Gastrocnemius medialis (tissue), 4 donors: ENCODE measurements around the gene FCMR. TPM values are rescaled to one million over a fixed set of nuclear protein-coding genes. Genes with fewer than 3 reads are reported as not detected.

Experiments
- ATAC-seq, 2 donors: fragments of 150-250 bp; one replicate each; pipeline ENCODE4 v1.9.1; 2016
- DNase-seq, 2 donors: peaks; one replicate each; pipeline ENCODE4 v3.0.0-alpha.2; 2019
- H3K27ac ChIP-seq, 4 donors: fragments of 200-600 bp; sonication (generic); 1 replicate in 1 of 4; 2 replicates in 3 of 4; pipeline ENCODE4 v1.5.1; 2016 to 2018; ENCODE audit warnings: mild to moderate bottlenecking in 2 of 4, moderate library complexity in 1 of 4
- H3K27me3 ChIP-seq, 3 donors: fragments of 200-600 bp; sonication (generic) in 2 of 3; 1 replicate in 1 of 3; 2 replicates in 2 of 3; pipeline versions ENCODE4 v1.5.1 to v1.6.0; 2016 to 2019; ENCODE audit warnings: mild to moderate bottlenecking in 1 of 3, moderate library complexity in 1 of 3
- H3K36me3 ChIP-seq, 2 donors: fragments of 200-600 bp; sonication (generic) in 1 of 2; one replicate each; pipeline ENCODE4 v1.5.1; 2017 to 2018
- H3K4me1 ChIP-seq, 2 donors: fragments of 200-600 bp; sonication (generic) in 1 of 2; one replicate each; pipeline ENCODE4 v1.5.1; 2016 to 2017; ENCODE audit warnings: mild to moderate bottlenecking in 2 of 2
- H3K4me3 ChIP-seq, 4 donors: fragments of 200-600 bp; sonication (generic) in 3 of 4; 1 replicate in 1 of 4; 2 replicates in 3 of 4; pipeline ENCODE4 v1.5.1; 2016 to 2019; ENCODE audit warnings: mild to moderate bottlenecking in 2 of 4
- H3K9me3 ChIP-seq, 3 donors: fragments of 200-600 bp; sonication (generic) in 2 of 3; 1 replicate in 1 of 3; 2 replicates in 2 of 3; pipeline ENCODE4 v1.5.1; 2016 to 2019
- CTCF ChIP-seq, 5 experiments: fragments of 450-650 bp in 3 of 5; fragments of 200-600 bp in 2 of 5; sonication (generic) in 2 of 5; IDR thresholded peaks in 4 of 5; conservative IDR thresholded peaks in 1 of 5; 1 replicate in 4 of 5; 2 replicates in 1 of 5; pipeline ENCODE4 v1.5.1; 2016 to 2019; ENCODE audit warnings: antibody characterized with exemption in 5 of 5, mild to moderate bottlenecking in 3 of 5, moderate library complexity in 3 of 5
- POLR2A ChIP-seq, 2 donors: fragments of 450-650 bp; IDR thresholded peaks; one replicate each; pipeline ENCODE4 v1.6.1; 2017; ENCODE audit warnings: antibody characterized with exemption in 2 of 2, mild to moderate bottlenecking in 2 of 2, moderate library complexity in 2 of 2
- in situ Hi-C, 4 donors: fragments of 200-750 bp; cut with MboI; loops; one replicate each; pipeline versions ENCODE4 v1.15.0 to v1.8.0; 2017; ENCODE audit warnings: low sequenced_read_pairs in 4 of 4
- intact Hi-C: fragments of 100-400 bp; cut with DNase I; formaldehyde crosslinking; loops from one replicate; pipeline ENCODE4 v1.15.1; 2023; ENCODE audit warnings: low total_unique reads
- total RNA-seq, 4 donors: library from RNA; depleted of rRNA; stranded (reverse); fragments of >200 nt; gene quantifications; one replicate each; pipeline versions ENCODE4 v1.1.0 to v1.2.3, GENCODE V29; 2016

FCMR gene
- total RNA-seq, 4 donors from 2014 or later = 2.1 to 10.2 (median 4.7) TPM

GRCh38 chr1:206891412-206891811 lies 30.3 kb downstream of the FCMR start:
- intact Hi-C loops (loop anchor here (5.0 kb wide), 3 partner anchors 161 to 229 kb away; partner anchors contain the start of genes PFKFB2 and YOD1), in situ Hi-C loops (no loop called here)
- no peak for DNase-seq
- Histone ChIP-seq H3K9me3 (no peaks in the 10 kb centered on the region), H3K4me3 (peak overlapping the region in 1 of 4 donors; percentile 27), H3K27me3 (no peaks in the 10 kb centered on the region), H3K4me1 (peaks cover 17 to 30% of the 10 kb centered on the region in 2 donors), H3K36me3 (no peaks in the 10 kb centered on the region), H3K27ac (no peak overlapping the region)
- ATAC-seq = no peak
- no peak for TF ChIP-seq CTCF (IDR thresholded peaks at IDR 0.05 in 4 of 5, conservative IDR thresholded peaks at IDR 0.05 in 1 of 5)
- no peak for TF ChIP-seq POLR2A (IDR thresholded peaks at IDR 0.05)

GRCh38 chr1:206890125-206891060 lies 31.3 kb downstream of the FCMR start:
- H3K9me3 ChIP-seq = no peaks in the 10 kb centered on the region
- H3K27ac ChIP-seq = no peak overlapping the region
- DNase-seq (no peak), ATAC-seq (peak in 1 of 2 donors; percentile 34)
- H3K27me3 ChIP-seq = no peaks in the 10 kb centered on the region
- intact Hi-C loops (loop anchor here (5.0 kb wide), 3 partner anchors 162 to 228 kb away; partner anchors contain the start of genes PFKFB2 and YOD1), in situ Hi-C loops (no loop called here)
- H3K36me3 ChIP-seq = no peaks in the 10 kb centered on the region
- H3K4me1 ChIP-seq = peaks cover 17 to 25% of the 10 kb centered on the region in 2 donors
- TF ChIP-seq POLR2A (IDR thresholded peaks at IDR 0.05) (no peak), CTCF (IDR thresholded peaks at IDR 0.05 in 4 of 5, conservative IDR thresholded peaks at IDR 0.05 in 1 of 5) (no peak)
- H3K4me3 ChIP-seq = peak overlapping the region in 1 of 4 donors; percentile 27

GRCh38 chr1:206887701-206888100 lies 34.0 kb downstream of the FCMR start:
- no peaks in the 10 kb centered on the region for H3K27me3 ChIP-seq
- no peak for ATAC-seq
- intact Hi-C loops (no loop called here), in situ Hi-C loops (no loop called here)
- TF ChIP-seq CTCF (IDR thresholded peaks at IDR 0.05 in 4 of 5, conservative IDR thresholded peaks at IDR 0.05 in 1 of 5) (no peak), POLR2A (IDR thresholded peaks at IDR 0.05) (no peak)
- H3K4me3 ChIP-seq = no peak overlapping the region
- no peak overlapping the region for H3K27ac ChIP-seq
- DNase-seq = no peak
- H3K9me3 ChIP-seq = no peaks in the 10 kb centered on the region
- no peaks in the 10 kb centered on the region for H3K36me3 ChIP-seq
- H3K4me1 ChIP-seq = peaks cover 9 to 15% of the 10 kb centered on the region in 2 donors

GRCh38 chr1:206886831-206887230 lies 34.9 kb downstream of the FCMR start:
- Histone ChIP-seq H3K36me3 (no peaks in the 10 kb centered on the region), H3K27ac (no peak overlapping the region), H3K9me3 (no peaks in the 10 kb centered on the region), H3K4me1 (peaks cover 4 to 6% of the 10 kb centered on the region in 2 donors), H3K27me3 (no peaks in the 10 kb centered on the region), H3K4me3 (no peak overlapping the region)
- in situ Hi-C loops (no loop called here), intact Hi-C loops (no loop called here)
- TF ChIP-seq CTCF (IDR thresholded peaks at IDR 0.05 in 4 of 5, conservative IDR thresholded peaks at IDR 0.05 in 1 of 5) (no peak), POLR2A (IDR thresholded peaks at IDR 0.05) (no peak)
- ATAC-seq (no peak), DNase-seq (no peak)
